ENCODE measurements around the gene DHRS3. TPM values are rescaled to one million over a fixed set of nuclear protein-coding genes. Genes with fewer than 3 reads are reported as not detected.
"Not testable (repeated sequence)": the region's sequence is repeated elsewhere in the genome, so short reads cannot be mapped to it uniquely, and the experiment has no call there.

The DHRS3 gene
- total RNA-seq, 1 donor from 2014 or later = 111 TPM

DNA sequence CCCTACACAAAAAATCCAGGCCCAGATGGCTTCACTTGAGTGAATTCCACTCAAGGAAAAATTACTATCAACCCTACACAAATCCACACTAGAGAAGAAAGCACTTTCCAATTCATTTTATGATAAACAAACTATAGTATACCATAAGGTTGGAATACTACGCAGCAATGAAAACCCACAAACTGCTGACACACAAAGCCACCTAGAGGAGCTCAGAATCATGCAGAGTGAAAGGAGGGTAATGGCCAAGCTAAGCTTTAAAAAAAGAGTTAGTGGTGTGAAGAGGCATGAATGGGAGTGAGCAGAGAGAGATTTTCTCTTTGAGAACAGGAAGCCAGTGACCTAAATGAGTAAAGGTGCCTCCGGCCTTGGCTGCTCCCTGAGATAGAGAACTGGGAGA, 93.7 kb downstream of the DHRS3 start:
- DNase-seq (ENCODE audit: extremely low spot score in 2 of 2) = no peak
- no peaks in the 10 kb centered on the region for H3K36me3 ChIP-seq
- H3K4me3 ChIP-seq = no peak overlapping the region
- no peaks in the 10 kb centered on the region for H3K9me3 ChIP-seq
- no peak overlapping the region for H3K27ac ChIP-seq
- intact Hi-C loops (cut with DNase I) = no loop called here
- H3K4me1 ChIP-seq = peaks cover 47% of the 10 kb centered on the region
- H3K27me3 ChIP-seq = no peaks in the 10 kb centered on the region
- no peak for TF ChIP-seq POLR2AphosphoS5 (IDR thresholded peaks at IDR 0.05; ENCODE audit: insufficient read depth in 1 of 2, low read depth in 1 of 2)

DNA sequence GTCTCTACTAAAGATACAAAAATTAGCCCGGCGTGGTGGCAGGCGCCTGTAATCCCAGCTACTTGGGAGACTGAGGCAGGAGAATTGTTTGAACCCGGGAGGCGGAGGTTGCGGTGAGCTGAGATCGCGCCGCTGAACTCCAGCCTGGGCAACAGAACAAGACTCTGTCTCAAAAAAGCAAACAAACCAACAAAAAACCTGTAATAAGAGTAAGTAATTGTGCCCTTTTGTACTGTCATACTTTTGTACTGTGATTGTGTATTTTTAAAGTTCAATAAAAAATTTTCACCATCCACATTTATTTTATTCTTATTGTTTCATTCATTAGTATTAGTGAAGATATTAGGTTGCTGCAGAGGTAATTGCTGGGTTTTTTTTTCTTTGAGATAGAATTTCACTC, 95.2 kb downstream of the DHRS3 start:
- H3K4me3 ChIP-seq; DNase-seq (ENCODE audit: extremely low spot score in 2 of 2); intact Hi-C loops (cut with DNase I); H3K36me3 ChIP-seq; H3K27me3 ChIP-seq; H3K27ac ChIP-seq; H3K9me3 ChIP-seq: not testable (repeated sequence)
- H3K4me1 ChIP-seq = peaks cover 44% of the 10 kb centered on the region

DNA sequence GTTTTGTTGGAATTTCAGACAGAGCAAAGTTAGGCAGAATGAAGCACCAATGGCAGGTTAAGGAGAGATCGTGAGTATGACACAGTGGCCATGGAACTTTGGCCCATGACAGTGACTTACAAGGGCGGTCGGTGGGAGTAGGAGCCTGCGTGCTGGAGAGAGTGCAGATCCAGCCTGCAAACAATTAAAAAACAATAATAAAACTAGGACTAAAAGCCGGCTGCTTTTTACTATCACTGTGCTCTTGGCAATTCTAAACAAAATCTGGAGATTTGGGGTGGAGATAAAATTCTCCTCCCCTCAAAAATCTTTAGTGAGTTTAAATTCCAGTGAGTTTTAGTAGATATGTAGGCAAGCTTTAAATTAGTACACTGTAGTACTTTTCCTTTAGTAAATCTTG, 96.9 kb downstream of the DHRS3 start:
- H3K27ac ChIP-seq = peak overlapping the region; percentile 14
- H3K27me3 ChIP-seq = no peaks in the 10 kb centered on the region
- no peak overlapping the region for H3K4me3 ChIP-seq
- H3K36me3 ChIP-seq = no peaks in the 10 kb centered on the region
- H3K9me3 ChIP-seq = no peaks in the 10 kb centered on the region
- intact Hi-C loops (cut with DNase I) = no loop called here
- no peak for TF ChIP-seq CTCF (IDR thresholded peaks at IDR 0.05)
- no peak for TF ChIP-seq POLR2AphosphoS5 (IDR thresholded peaks at IDR 0.05; ENCODE audit: insufficient read depth in 1 of 2, low read depth in 1 of 2)
- TF ChIP-seq POLR2A (IDR thresholded peaks at IDR 0.05) = no peak
- DNase-seq (ENCODE audit: extremely low spot score in 2 of 2) = no peak
- H3K4me1 ChIP-seq = peaks cover 34% of the 10 kb centered on the region

GRCh38 chr1:12519693-12520364, 98.2 kb downstream of the DHRS3 start:
- H3K27me3 ChIP-seq = no peaks in the 10 kb centered on the region
- H3K36me3 ChIP-seq = peaks cover 0 to 1% of the 10 kb centered on the region in 2 donors
- H3K27ac ChIP-seq = peak overlapping the region; percentile 57
- peaks cover 28% of the 10 kb centered on the region for H3K4me1 ChIP-seq
- H3K9me3 ChIP-seq = no peaks in the 10 kb centered on the region
- TF ChIP-seq CTCF (IDR thresholded peaks at IDR 0.05) (no peak), POLR2A (IDR thresholded peaks at IDR 0.05) (no peak), POLR2AphosphoS5 (IDR thresholded peaks at IDR 0.05; ENCODE audit: insufficient read depth in 1 of 2, low read depth in 1 of 2) (no peak)
- DNase-seq (ENCODE audit: extremely low spot score in 2 of 2) = no peak
- peak overlapping the region in 1 of 2 donors; percentile 14 for H3K4me3 ChIP-seq
- intact Hi-C loops (cut with DNase I) = no loop called here

DNA sequence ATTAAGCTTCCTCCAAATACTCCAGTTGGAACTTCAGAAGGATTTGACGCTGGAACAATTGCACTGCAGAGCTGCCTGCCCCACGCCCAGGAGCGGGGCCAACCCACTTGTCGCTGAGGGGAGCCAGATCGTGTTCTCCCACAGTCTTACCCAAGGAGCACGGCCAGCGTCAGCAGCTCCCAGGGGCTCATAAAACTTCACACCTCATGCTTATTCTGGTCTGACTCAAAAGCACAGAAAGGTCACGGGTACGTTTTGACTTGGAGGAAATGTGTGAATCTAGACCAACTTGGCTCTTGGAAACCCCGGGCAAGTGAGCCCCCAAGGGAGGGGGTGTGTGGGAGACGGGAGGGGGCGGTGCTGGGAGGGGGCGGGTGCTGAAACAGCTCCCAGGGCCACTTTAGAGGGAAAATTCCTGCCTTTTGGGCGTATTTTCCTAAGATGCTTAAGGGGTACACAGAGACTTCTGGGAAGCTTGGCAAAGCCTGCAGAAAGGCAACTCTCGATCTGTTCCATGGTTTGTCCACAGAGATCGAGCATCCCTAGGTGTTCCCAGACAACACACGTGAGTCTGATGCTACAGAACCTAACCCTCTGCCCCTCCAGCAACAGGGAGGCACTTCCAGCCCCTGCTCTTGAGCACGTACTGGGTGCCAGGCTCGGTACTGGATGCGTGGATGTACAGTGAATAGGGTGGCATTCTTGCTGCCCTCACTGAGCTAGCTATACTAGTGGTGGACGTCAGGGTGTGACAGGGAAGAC, 98.9 kb downstream of the DHRS3 start:
- peak in 1 of 2 donors; percentile 97 for DNase-seq (ENCODE audit: extremely low spot score in 2 of 2)
- H3K27me3 ChIP-seq = no peaks in the 10 kb centered on the region
- H3K27ac ChIP-seq = peak overlapping the region; percentile 57
- TF ChIP-seq CTCF (IDR thresholded peaks at IDR 0.05) (no peak), POLR2AphosphoS5 (IDR thresholded peaks at IDR 0.05; ENCODE audit: insufficient read depth in 1 of 2, low read depth in 1 of 2) (peak in 1 of 2 donors; percentile 73)
- H3K4me1 ChIP-seq = peaks cover 28% of the 10 kb centered on the region
- peak overlapping the region in 1 of 2 donors; percentile 14 for H3K4me3 ChIP-seq
- no peaks in the 10 kb centered on the region for H3K9me3 ChIP-seq
- intact Hi-C loops (cut with DNase I) = no loop called here
- H3K36me3 ChIP-seq = peaks cover 0 to 3% of the 10 kb centered on the region in 2 donors

Small RNA genes lying within 50 kb of the gene (microRNA-seq; reads per million reads assigned to microRNA genes)
- gene MIR6730 (ENCODE audit: borderline number of aligned reads, borderline replicate concordance) = not detected

Small RNA genes lying within 50 kb of the gene (small RNA-seq; reads per million reads assigned to genes)
- gene MIR6730 = not detected
- gene RNU6ATAC18P = not detected

Other genes starting within 250 kb of the DHRS3 start
- not detected for gene AADACL4, start 25.9 kb upstream of the DHRS3 start, total RNA-seq
- not detected for gene AADACL3, start 97.9 kb upstream of the DHRS3 start, total RNA-seq
- gene CFAP107, start 128.0 kb upstream of the DHRS3 start, total RNA-seq = not detected
- not detected for gene PRAMEF12, start 155.5 kb upstream of the DHRS3 start, total RNA-seq
- gene PRAMEF1, start 173.2 kb upstream of the DHRS3 start, total RNA-seq = not detected
- gene PRAMEF11, start 213.2 kb upstream of the DHRS3 start, total RNA-seq = not detected
- gene HNRNPCL1, start 230.5 kb upstream of the DHRS3 start, total RNA-seq = not detected
- gene PRAMEF2, start 238.9 kb upstream of the DHRS3 start, total RNA-seq = not detected

All from vagina (tissue), 2 donors.